Measurements from ENCODE around the gene CTU2.

Gene CTU2

GRCh38 chr16:88672776-88673175, 33.5 kb upstream of the CTU2 start:
- POLR2A ChIA-PET = interaction anchor here (0.9 to 1.4 kb wide), 3 partner anchors 10 to 98 kb away, joined by 3 to 5 read pairs (median 3); partner anchors contain the start of gene MVD
- H3K36me3 ChIP-seq (ENCODE audit: control insufficient read depth in 2 of 2, insufficient read depth in 1 of 2, low read length in 2 of 2) = no peaks in the 10 kb centered on the region; a peak in 1 of 3 replicates

DNA sequence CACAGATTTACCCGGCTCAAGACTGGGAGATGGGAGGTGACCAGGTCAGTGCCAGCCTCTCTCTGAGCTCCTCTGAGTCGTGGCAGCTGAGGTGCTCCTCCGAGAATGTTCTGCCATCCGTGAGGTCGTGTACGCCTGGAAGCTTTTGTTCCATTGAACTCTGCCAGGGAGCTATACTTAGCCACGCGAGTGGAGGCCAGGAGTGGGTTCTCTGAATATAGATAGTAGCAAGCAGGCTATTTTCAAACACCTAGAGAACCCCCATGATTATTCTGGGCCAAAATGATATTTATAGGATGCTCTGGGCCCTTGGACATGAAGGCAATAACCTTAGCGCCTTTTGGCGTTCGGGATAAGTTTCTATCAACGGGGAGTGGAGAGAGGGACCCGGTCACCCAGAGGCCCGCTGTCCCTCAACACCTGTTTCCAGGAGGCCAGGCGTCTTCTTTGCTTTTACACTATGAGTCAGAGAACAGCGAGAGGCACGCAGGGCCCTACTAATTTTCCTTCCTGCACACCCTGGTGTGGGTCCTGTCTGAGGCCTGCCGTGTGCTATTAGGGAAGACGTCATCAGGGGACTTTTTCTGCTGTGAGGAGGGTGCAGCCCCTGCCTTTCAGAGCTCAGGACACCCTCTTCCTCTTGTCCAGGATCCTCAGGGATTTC, 32.5 kb upstream of the CTU2 start:
- TF ChIP-seq, protein P1, sequence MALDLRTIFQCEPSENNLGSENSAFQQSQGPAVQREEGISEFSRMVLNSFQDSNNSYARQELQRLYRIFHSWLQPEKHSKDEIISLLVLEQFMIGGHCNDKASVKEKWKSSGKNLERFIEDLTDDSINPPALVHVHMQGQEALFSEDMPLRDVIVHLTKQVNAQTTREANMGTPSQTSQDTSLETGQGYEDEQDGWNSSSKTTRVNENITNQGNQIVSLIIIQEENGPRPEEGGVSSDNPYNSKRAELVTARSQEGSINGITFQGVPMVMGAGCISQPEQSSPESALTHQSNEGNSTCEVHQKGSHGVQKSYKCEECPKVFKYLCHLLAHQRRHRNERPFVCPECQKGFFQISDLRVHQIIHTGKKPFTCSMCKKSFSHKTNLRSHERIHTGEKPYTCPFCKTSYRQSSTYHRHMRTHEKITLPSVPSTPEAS (tag by site-specific recombination; IDR thresholded peaks at IDR 0.05) = no peak
- ChIA-PET POLR2A (no interaction called here), CTCF (no interaction called here)
- H3K9me3 ChIP-seq (ENCODE audit: control insufficient read depth, insufficient read depth, low read depth, low read length) = no peaks in the 10 kb centered on the region
- no peaks in the 10 kb centered on the region; a peak in 1 of 3 replicates for H3K36me3 ChIP-seq (ENCODE audit: control insufficient read depth in 2 of 2, insufficient read depth in 1 of 2, low read length in 2 of 2)
- no peak overlapping the region for H3K4me3 ChIP-seq (ENCODE audit: low read depth, low read length)
- H3K27ac ChIP-seq (ENCODE audit: extremely low read depth, low read depth, low read length) = no peak overlapping the region
- no peaks in the 10 kb centered on the region for H3K4me1 ChIP-seq (ENCODE audit: control insufficient read depth, insufficient read depth, low read length)

More at GRCh38 chr16:88672776-88673175, 33.5 kb upstream of the CTU2 start:
- Histone ChIP-seq H3K27ac (ENCODE audit: extremely low read depth, low read depth, low read length) (no peak overlapping the region), H3K4me1 (ENCODE audit: control insufficient read depth, insufficient read depth, low read length) (no peaks in the 10 kb centered on the region), H3K9me3 (ENCODE audit: control insufficient read depth, insufficient read depth, low read depth, low read length) (no peaks in the 10 kb centered on the region), H3K4me3 (ENCODE audit: low read depth, low read length) (no peak overlapping the region)
- TF ChIP-seq, protein P2, sequence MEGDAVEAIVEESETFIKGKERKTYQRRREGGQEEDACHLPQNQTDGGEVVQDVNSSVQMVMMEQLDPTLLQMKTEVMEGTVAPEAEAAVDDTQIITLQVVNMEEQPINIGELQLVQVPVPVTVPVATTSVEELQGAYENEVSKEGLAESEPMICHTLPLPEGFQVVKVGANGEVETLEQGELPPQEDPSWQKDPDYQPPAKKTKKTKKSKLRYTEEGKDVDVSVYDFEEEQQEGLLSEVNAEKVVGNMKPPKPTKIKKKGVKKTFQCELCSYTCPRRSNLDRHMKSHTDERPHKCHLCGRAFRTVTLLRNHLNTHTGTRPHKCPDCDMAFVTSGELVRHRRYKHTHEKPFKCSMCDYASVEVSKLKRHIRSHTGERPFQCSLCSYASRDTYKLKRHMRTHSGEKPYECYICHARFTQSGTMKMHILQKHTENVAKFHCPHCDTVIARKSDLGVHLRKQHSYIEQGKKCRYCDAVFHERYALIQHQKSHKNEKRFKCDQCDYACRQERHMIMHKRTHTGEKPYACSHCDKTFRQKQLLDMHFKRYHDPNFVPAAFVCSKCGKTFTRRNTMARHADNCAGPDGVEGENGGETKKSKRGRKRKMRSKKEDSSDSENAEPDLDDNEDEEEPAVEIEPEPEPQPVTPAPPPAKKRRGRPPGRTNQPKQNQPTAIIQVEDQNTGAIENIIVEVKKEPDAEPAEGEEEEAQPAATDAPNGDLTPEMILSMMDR (tag by site-specific recombination; IDR thresholded peaks at IDR 0.05) = peak; percentile 61; the same call in 1 of the 2 replicates
- TF ChIP-seq ZNF214 (tag by site-specific recombination; IDR thresholded peaks at IDR 0.05; ENCODE audit: borderline replicate concordance) = no peak
- CTCF ChIA-PET = interaction anchor here (0.9 to 3.2 kb wide), 6 partner anchors 8 to 19 kb away, joined by 3 to 13 read pairs (median 4); partner anchors contain the start of gene MVD

GRCh38 chr16:88676502-88677242, 29.6 kb upstream of the CTU2 start:
- ChIA-PET POLR2A (interaction anchor here (1.1 kb wide), 1 partner anchor 14 kb away, joined by 3 read pairs; the partner anchor contains the start of gene MVD), CTCF (no interaction called here)
- Histone ChIP-seq H3K4me3 (ENCODE audit: low read depth, low read length) (no peak overlapping the region), H3K27ac (ENCODE audit: extremely low read depth, low read depth, low read length) (no peak overlapping the region), H3K4me1 (ENCODE audit: control insufficient read depth, insufficient read depth, low read length) (no peaks in the 10 kb centered on the region), H3K36me3 (ENCODE audit: control insufficient read depth in 2 of 2, insufficient read depth in 1 of 2, low read length in 2 of 2) (no peaks in the 10 kb centered on the region), H3K9me3 (ENCODE audit: control insufficient read depth, insufficient read depth, low read depth, low read length) (no peaks in the 10 kb centered on the region)
- TF ChIP-seq ZNF701 (tag by site-specific recombination; IDR thresholded peaks at IDR 0.05) (no peak), ZNF138 (tag by site-specific recombination; IDR thresholded peaks at IDR 0.05; ENCODE audit: borderline replicate concordance) (no peak), ZNF311 (tag by site-specific recombination; IDR thresholded peaks at IDR 0.05; ENCODE audit: borderline replicate concordance) (no peak), ZNF433 (tag by site-specific recombination; IDR thresholded peaks at IDR 0.05; ENCODE audit: low read depth) (no peak), ZNF350 (tag by site-specific recombination; IDR thresholded peaks at IDR 0.05) (no peak)

DNA sequence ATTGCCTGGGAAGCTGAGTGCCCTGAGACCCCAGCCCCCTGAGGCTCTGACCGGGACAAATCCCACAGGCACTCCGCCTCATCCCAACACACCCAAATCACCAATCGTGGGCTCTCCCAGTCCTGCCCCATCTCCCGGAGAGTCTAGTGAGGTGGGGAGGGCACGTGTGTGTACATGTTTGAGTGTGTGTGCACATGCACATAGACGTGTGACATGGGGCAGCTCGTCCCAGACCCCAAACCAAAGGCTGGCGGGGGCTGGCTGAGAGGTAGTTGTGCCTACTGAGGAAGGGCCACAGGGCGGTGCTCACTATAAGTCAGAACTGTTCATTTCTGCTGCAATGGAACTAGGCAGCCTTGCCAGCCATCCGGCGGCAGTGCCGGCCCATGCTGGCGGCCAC, 28.6 kb upstream of the CTU2 start:
- CTCF ChIA-PET = no interaction called here
- H3K4me1 ChIP-seq (ENCODE audit: control insufficient read depth, insufficient read depth, low read length) = no peaks in the 10 kb centered on the region
- TF ChIP-seq SP3 (tag by site-specific recombination; IDR thresholded peaks at IDR 0.05) = no peak
- no peak for TF ChIP-seq ZNF560 (tag by site-specific recombination; IDR thresholded peaks at IDR 0.05; ENCODE audit: borderline replicate concordance)
- no peak for TF ChIP-seq ZNF266 (tag by site-specific recombination; IDR thresholded peaks at IDR 0.05; ENCODE audit: low read depth)
- no peak for TF ChIP-seq ZNF558 (tag by site-specific recombination; IDR thresholded peaks at IDR 0.05)
- TF ChIP-seq ZNF692 (tag by site-specific recombination; IDR thresholded peaks at IDR 0.05) = no peak
- TF ChIP-seq TSHZ1 (tag by site-specific recombination; IDR thresholded peaks at IDR 0.05; ENCODE audit: borderline replicate concordance) = no peak
- no peak for TF ChIP-seq ZNF16 (tag by site-specific recombination; IDR thresholded peaks at IDR 0.05; ENCODE audit: low read depth)
- no peak for TF ChIP-seq ZNF350 (tag by site-specific recombination; IDR thresholded peaks at IDR 0.05)
- TF ChIP-seq ZNF10 (tag by site-specific recombination; IDR thresholded peaks at IDR 0.05) = no peak
- no peak for TF ChIP-seq ZNF776 (tag by site-specific recombination; IDR thresholded peaks at IDR 0.05; ENCODE audit: borderline replicate concordance)

More for the DNA sequence above, 28.6 kb upstream of the CTU2 start:
- POLR2A ChIA-PET = interaction anchor here (1.1 kb wide), 1 partner anchor 15 kb away, joined by 3 read pairs; the partner anchor contains the start of gene MVD
- H3K36me3 ChIP-seq (ENCODE audit: control insufficient read depth in 2 of 2, insufficient read depth in 1 of 2, low read length in 2 of 2) = no peaks in the 10 kb centered on the region
- H3K4me3 ChIP-seq (ENCODE audit: low read depth, low read length) = no peak overlapping the region
- no peaks in the 10 kb centered on the region for H3K9me3 ChIP-seq (ENCODE audit: control insufficient read depth, insufficient read depth, low read depth, low read length)
- no peak overlapping the region for H3K27ac ChIP-seq (ENCODE audit: extremely low read depth, low read depth, low read length)

All from HEK293 (cell line).